Measurements from ENCODE around the gene RASAL2. TPM values are rescaled to one million over a fixed set of nuclear protein-coding genes. Genes with fewer than 3 reads are reported as not detected.
"Not testable (repeated sequence)": the region's sequence is repeated elsewhere in the genome, so short reads cannot be mapped to it uniquely, and the experiment has no call there.

Gene RASAL2
- total RNA-seq, 1 donor from 2014 or later: 13.1 TPM

DNA sequence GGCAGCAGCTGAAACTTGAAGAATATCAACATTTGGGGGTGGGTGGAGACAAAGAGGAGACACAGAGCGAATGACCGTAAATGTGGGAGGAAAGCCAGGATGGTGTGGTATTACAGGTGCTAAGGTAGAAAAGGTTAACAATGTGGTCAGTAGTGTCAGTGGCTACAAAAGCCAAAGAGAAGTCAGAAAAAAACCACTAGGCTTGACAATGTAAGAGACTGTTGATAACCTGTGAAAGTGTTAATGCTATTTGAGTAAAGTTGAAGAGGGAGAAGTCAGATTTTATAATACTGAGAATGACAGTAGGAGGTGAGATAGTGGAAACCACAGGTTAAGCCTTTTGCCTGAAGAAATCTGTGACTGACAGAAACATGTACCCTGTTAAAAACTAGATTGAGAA lies 282.1 kb downstream of the RASAL2 start:
- no peak for DNase-seq (ENCODE audit: low read depth in 2 of 2)

DNA sequence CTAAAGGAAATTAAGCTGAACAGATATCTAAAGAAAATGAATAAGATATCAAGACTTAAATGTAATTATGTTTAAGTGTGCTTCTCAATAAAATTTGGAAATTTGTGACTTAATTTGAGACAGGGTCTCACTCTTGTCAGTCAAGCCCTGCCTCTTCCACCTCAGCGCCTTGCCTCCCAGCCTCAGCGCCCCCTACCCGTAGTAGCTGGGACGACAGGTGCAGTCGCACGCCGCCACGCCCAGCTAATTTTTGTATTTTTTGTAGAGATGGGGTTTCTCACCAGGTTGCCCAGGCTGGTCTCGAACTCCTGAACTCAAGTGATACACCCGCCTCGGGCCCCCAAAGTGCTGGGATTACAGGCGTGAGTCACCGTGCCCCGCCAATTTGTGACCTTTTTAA lies 285.9 kb downstream of the RASAL2 start:
- no peak for DNase-seq (ENCODE audit: low read depth in 2 of 2)

DNA sequence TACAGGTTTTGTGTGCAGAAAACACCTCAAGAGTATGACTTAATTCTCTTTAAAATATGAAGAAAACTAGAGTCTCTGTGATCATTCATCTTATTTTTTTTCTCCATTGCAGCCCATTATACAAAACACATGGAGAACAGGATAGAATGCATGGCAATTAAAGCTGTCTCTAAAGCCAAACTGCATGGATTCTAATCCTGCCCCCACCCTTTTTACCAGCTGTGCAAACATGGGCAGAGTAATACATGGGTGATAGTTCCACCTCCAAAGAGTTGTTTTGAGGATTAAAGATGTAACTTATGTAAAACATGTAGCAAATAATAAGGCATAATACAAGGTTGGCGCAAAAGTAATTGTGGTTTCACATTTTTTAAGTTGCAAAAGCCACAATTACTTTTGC lies 288.5 kb downstream of the RASAL2 start:
- DNase-seq (ENCODE audit: low read depth in 2 of 2): no peak

DNA sequence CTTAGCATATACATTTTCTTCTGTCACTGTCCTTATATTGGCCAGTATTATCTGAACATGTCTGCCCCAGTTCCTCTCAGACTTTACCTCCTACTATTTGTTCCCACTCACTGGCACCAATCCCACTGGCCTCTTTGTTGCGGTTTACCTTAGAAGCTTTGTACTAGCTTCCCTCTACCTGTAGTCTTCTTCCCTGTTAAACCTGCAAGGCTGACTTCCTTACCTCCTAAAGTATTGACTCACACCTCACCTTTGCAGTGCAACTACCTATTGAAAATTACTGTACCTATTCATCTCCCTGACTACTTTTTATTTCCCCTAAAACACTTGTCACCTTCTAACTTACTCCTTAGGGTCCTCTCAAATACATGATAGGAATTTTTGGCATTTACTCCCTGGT lies 291.8 kb downstream of the RASAL2 start:
- DNase-seq (ENCODE audit: low read depth in 2 of 2): no peak

- no peak for DNase-seq (ENCODE audit: low read depth in 2 of 2)
These were observed 294.7 kb downstream of the RASAL2 start for GRCh38 chr1:178388418-178389145.

DNA sequence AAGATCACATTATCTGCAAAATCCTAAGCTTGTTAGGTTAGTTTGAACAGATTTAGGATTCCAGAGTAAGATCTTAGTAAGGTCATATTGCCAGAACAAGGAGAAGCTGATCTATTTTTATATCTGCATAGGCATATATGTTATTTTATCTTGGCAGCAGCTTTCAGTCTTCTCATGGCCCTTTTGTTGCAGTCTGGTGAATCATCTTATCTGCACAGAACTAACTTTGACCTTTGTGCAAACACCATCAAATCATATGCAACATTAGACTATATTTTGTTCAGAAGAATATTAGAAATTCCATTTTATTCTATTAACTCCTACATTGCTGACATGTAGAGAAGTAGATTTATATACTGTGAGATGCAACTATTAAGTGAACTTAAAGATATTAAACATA lies 295.5 kb downstream of the RASAL2 start:
- DNase-seq (ENCODE audit: low read depth in 2 of 2): peak; percentile 5 to 42

DNA sequence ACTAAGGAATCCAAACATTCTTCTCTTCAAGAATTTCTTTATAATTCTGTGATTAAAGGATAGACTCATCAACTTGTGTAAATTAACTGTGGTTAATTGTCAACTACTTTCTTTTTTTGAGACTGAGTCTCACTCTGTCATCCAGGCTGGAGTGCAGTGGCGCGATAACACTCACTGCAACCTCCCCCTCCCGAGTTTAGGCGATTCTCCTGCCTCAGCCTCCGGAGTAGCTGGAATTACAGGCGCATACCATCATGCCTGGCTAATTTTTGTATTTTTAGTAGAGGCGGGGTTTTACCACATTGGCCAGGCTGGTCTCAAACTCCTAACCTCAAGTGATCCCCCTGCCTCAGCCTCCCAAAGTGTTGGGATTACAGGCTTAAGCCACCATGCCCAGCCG lies 296.4 kb downstream of the RASAL2 start:
- DNase-seq (ENCODE audit: low read depth in 2 of 2): not testable (repeated sequence)

DNA sequence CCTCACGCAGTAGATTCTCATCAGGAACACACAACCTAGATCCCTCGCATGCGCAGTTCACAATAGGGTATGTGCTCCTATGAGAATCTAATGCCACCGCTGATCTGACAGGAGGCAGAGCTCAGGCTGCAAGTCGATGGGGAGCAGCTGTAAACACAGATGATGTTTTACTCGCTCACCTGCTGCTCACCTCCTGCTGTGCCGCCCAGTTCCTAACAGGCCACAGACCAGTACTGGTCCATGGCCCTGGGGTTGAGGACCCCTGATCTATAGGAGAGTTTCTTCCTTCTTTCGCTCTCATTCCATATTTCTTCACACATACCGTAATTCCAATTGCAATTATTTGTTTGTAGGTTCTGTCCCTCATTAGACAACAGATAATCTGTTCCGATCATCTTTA lies 299.5 kb downstream of the RASAL2 start:
- no peak for DNase-seq (ENCODE audit: low read depth in 2 of 2)

GRCh38 chr1:178396789-178397188 lies 302.9 kb downstream of the RASAL2 start:
- DNase-seq (ENCODE audit: low read depth in 2 of 2): no peak

- peak in 1 of 2 donors; percentile 5 for DNase-seq (ENCODE audit: low read depth in 2 of 2)
These were observed 303.8 kb downstream of the RASAL2 start for GRCh38 chr1:178397678-178398077.

DNA sequence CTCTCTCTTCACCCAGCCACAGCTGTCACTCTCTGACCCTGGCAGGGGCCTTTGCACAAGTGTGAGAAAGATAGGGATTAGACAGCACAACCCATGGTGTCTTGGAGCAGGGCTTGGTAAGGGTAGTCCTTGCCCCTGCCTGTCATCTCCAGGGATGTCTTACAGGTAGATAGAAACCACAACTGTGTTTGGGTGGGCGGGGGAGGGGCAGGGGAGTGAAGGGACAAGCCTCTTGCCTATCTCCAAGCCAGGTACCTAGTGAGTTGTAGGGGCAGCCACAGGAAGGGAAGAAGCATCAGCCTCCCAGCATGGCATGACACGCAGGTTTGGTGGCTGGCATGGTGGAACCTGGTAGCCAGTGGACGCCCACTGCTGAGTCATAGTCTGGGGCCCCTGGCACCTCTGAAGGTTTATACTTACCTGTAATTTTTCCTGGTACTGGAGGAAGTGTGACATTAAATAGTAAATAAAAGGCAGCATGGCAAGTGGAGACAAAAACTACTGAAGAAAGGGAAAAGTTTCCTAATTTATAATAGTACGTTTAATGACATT lies 305.3 kb downstream of the RASAL2 start:
- no peak for DNase-seq (ENCODE audit: low read depth in 2 of 2)

- DNase-seq (ENCODE audit: low read depth in 2 of 2): no peak
These were observed 311.2 kb downstream of the RASAL2 start for GRCh38 chr1:178405137-178405536.

GRCh38 chr1:178407215-178407614 lies 313.3 kb downstream of the RASAL2 start:
- DNase-seq (ENCODE audit: low read depth in 2 of 2): no peak

- peak in 1 of 2 donors; percentile 5 for DNase-seq (ENCODE audit: low read depth in 2 of 2)
These were observed 313.8 kb downstream of the RASAL2 start for GRCh38 chr1:178407655-178408054.

GRCh38 chr1:178408871-178409270 lies 315.0 kb downstream of the RASAL2 start:
- peak; percentile 23 to 97 for DNase-seq (ENCODE audit: low read depth in 2 of 2)

GRCh38 chr1:178409541-178409940 lies 315.6 kb downstream of the RASAL2 start:
- DNase-seq (ENCODE audit: low read depth in 2 of 2): no peak

DNA sequence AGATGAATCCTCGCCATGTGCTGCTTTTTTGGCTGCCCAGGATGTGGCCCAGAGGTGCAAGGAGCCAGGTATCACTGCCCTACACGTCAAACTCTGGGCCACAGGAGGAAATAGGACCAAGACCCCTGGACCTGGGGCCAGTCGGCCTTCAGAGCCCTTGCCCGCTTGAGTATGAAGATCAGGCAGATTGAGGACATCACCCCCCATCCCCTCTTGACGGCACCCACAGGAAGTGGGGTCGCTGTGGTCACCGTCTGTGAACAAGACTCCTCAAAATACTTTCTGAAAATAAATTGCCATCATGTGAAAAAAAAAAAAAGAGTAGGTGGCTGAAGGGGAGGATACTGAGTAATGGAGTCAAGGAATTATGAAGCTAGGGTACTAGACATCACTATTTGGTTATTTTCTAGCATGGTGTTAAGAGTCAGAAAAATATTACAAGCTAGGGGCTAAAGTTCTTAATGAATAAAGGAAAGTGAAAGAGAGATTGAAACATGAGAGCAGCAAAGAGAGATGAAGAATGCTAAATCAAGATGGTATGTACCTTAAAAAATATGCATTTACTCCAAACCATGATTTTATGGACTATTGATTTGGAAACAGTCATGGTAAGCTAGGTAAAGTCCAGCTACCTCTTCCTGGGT lies 318.0 kb downstream of the RASAL2 start:
- no peak for DNase-seq (ENCODE audit: low read depth in 2 of 2)

DNA sequence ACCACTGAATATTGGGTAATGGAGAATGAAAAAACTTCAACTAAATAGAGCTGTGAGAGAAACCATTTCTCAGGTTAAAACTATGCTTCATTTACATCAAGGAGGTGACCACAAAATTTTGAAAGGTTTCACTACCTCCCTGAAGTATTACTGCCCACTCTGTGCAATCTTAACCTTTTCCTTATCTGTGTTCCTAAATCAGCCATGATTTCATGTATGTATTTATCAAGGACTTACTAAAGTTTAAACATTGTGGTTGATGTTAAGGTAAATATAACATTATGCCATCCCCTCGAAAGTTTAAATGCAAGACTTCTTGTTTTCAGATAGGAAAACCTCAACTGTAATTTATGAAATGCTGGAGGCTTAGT lies 318.5 kb downstream of the RASAL2 start:
- DNase-seq (ENCODE audit: low read depth in 2 of 2): no peak

- peak in 1 of 2 donors; percentile 82 for DNase-seq (ENCODE audit: low read depth in 2 of 2)
These were observed 324.0 kb downstream of the RASAL2 start for GRCh38 chr1:178417858-178418257.

- DNase-seq (ENCODE audit: low read depth in 2 of 2): no peak
These were observed 324.5 kb downstream of the RASAL2 start for GRCh38 chr1:178418284-178418955.

DNA sequence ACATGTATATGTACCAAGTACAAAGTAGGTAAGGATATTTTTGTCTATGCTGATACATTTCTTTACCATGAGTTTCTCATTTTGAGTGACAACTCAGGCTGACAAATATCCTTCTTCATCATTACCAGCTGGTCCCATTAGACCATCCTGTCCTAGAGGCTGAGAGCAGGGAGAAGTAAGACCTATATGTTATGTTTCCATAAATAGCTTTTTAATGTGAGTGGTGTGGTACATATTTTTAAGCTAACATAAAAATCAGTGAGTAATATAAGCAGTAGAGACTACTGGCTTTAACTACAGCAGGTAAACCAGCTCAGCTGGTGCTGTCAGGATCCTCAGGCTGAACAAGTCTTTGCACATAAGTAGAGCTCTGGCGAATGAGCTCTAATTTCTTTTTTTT lies 340.5 kb downstream of the RASAL2 start:
- DNase-seq (ENCODE audit: low read depth in 2 of 2): no peak

DNA sequence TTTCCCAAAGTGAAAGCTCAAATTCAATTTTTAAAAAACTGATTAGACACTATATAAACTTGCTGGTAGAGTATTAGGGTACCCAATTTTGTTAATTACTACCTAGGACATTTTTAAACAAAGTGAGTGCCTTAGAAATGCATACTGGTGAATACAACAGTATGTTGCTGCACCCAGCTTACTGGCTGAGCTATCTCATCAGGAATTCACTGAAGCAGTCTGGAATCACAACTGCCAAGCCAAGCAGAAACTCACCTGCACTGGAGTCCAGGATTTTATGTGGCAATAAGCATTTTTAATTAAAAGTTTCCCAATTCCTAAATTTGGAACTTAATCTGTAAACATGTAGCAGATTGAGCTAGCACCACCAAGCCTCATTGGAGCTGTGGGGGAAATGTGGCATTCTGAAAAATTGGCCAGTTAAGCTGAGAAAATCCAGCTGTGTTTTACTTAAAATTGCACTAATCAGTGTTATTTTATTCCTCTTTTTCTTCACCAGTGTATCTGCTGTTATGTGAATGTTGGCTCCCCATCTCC lies 341.1 kb downstream of the RASAL2 start:
- no peak for DNase-seq (ENCODE audit: low read depth in 2 of 2)

Measured in lung microvascular endothelial cell (primary cell).